ENCODE measurements around the gene SINHCAF. TPM values are rescaled to one million over a fixed set of nuclear protein-coding genes. Genes with fewer than 3 reads are reported as not detected.
"Not testable (repeated sequence)": the region's sequence is repeated elsewhere in the genome, so short reads cannot be mapped to it uniquely, and the experiment has no call there.

Gene SINHCAF
- total RNA-seq, 3 donors from 2014 or later, result 11.8 to 76.5 (median 54.7) TPM

DNA sequence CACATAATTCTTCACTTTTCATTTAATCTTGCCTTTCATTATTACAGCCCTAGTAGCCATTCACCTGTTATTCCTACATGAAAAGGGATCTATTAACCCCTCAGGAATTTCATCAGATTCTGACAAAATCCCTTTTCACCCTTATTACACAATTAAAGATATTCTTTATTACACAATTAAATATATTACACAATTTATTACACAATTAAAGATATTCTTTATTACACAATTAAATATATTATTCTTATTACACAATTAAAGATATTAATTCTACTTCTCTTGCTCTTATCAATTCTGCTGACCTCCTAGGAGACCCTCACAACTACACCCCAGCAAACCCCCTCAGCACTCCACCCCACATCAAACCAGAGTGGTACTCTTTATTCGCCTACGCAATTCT lies 77.1 kb downstream of the SINHCAF start:
- H3K36me3 ChIP-seq, result no peaks in the 10 kb centered on the region
- TF ChIP-seq, protein P1, sequence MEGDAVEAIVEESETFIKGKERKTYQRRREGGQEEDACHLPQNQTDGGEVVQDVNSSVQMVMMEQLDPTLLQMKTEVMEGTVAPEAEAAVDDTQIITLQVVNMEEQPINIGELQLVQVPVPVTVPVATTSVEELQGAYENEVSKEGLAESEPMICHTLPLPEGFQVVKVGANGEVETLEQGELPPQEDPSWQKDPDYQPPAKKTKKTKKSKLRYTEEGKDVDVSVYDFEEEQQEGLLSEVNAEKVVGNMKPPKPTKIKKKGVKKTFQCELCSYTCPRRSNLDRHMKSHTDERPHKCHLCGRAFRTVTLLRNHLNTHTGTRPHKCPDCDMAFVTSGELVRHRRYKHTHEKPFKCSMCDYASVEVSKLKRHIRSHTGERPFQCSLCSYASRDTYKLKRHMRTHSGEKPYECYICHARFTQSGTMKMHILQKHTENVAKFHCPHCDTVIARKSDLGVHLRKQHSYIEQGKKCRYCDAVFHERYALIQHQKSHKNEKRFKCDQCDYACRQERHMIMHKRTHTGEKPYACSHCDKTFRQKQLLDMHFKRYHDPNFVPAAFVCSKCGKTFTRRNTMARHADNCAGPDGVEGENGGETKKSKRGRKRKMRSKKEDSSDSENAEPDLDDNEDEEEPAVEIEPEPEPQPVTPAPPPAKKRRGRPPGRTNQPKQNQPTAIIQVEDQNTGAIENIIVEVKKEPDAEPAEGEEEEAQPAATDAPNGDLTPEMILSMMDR (IDR thresholded peaks at IDR 0.05), result no peak
- TF ChIP-seq POLR2AphosphoS5 (IDR thresholded peaks at IDR 0.05) (no peak), POLR2A (IDR thresholded peaks at IDR 0.05) (no peak)
- no peaks in the 10 kb centered on the region for H3K9me3 ChIP-seq
- no peak for DNase-seq (ENCODE audit: low spot score in 2 of 2)
- H3K4me3 ChIP-seq, result no peak overlapping the region
- intact Hi-C loops (cut with DNase I; ENCODE audit: low total_unique reads), result no loop called here
- H3K4me1 ChIP-seq, result no peaks in the 10 kb centered on the region
- no peak overlapping the region for H3K27ac ChIP-seq
- no peaks in the 10 kb centered on the region for H3K27me3 ChIP-seq

DNA sequence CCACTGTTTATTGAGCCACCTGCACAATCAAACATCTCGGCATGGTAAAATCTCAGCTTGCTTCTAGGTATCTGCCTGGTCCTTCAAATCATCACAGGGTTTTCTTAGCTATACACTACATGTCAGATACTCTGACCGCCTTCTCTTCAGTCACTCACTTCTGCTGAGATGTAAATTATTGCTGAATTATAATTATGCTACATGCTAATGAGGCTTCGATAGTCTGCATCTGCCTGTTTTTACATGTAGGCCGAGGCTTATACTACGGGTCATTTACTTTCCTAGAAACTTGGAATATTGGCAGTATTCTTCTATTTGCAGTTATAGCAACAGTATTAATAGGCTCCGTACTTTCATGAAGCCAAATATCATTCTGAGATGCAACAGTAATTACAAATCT lies 77.6 kb downstream of the SINHCAF start:
- Histone ChIP-seq H3K27ac (no peak overlapping the region), H3K36me3 (no peaks in the 10 kb centered on the region), H3K4me1 (no peaks in the 10 kb centered on the region), H3K9me3 (no peaks in the 10 kb centered on the region), H3K27me3 (no peaks in the 10 kb centered on the region), H3K4me3 (no peak overlapping the region)
- TF ChIP-seq POLR2A (IDR thresholded peaks at IDR 0.05) (no peak), POLR2AphosphoS5 (IDR thresholded peaks at IDR 0.05) (no peak)
- TF ChIP-seq, protein P1 (IDR thresholded peaks at IDR 0.05), result no peak
- intact Hi-C loops (cut with DNase I; ENCODE audit: low total_unique reads), result no loop called here
- no peak for DNase-seq (ENCODE audit: low spot score in 2 of 2)

DNA sequence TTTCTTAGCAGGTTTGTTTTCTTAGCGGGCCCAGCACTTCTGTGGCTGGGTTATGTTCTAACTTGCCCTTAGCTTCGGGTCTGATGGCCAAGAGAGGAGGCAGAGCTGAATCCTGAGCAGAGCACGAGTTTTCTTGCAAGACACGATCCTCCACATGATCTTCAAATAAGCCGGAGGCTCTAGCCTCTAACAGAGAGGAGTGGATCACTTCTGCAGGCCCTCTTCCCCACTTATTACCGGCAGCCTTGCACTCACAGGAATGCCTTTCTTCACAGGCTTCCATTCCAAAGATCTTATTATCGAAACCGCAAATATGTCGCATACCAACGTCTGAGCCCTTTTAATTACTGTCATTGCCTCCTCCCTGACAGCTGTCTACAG lies 79.5 kb downstream of the SINHCAF start:
- H3K9me3 ChIP-seq, result no peaks in the 10 kb centered on the region
- H3K36me3 ChIP-seq, result no peaks in the 10 kb centered on the region
- peak overlapping the region; percentile 65 to 84 for H3K27ac ChIP-seq
- no peaks in the 10 kb centered on the region for H3K4me1 ChIP-seq
- H3K27me3 ChIP-seq, result no peaks in the 10 kb centered on the region
- peak in 1 of 2 donors; percentile 57 for DNase-seq (ENCODE audit: low spot score in 2 of 2)
- TF ChIP-seq POLR2AphosphoS5 (IDR thresholded peaks at IDR 0.05), result no peak
- TF ChIP-seq, protein P1 (IDR thresholded peaks at IDR 0.05), result no peak
- TF ChIP-seq POLR2A (IDR thresholded peaks at IDR 0.05), result no peak
- H3K4me3 ChIP-seq, result no peak overlapping the region
- intact Hi-C loops (cut with DNase I; ENCODE audit: low total_unique reads), result no loop called here

DNA sequence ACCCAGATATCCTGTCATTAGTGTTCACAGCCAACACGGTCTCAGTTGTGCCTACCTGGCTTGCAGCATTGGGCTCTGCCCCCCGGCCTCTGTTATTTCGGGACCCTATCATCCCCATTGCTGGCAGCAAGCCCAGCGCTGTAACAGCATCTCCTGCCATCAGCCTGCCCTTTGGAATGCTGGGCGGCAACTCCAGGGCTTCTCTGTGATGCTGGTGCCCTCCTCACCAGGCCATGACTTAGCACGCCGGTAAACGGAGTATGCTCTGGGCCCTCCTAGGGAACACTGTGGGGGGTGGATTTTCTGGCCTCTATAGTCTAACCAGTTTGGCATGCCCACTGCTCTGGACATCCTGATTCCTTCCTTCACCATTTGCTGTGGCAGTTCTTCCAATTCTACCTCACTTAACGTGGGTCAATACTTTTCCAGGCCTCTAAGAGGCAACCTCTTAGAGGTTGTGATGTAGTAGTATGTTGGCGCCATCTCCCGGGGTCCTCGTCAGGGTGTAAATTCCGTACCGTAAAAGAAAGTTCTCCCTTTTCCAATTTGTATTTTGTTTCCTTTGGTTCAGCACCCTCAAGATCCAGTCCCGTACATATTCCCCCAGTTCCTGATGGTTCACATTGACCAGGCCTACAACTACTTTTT lies 80.0 kb downstream of the SINHCAF start:
- intact Hi-C loops (cut with DNase I; ENCODE audit: low total_unique reads), result no loop called here
- DNase-seq (ENCODE audit: low spot score in 2 of 2), result no peak
- Histone ChIP-seq H3K9me3 (no peaks in the 10 kb centered on the region), H3K4me3 (no peak overlapping the region), H3K4me1 (no peaks in the 10 kb centered on the region), H3K27me3 (no peaks in the 10 kb centered on the region), H3K36me3 (no peaks in the 10 kb centered on the region), H3K27ac (peak overlapping the region; percentile 65 to 84)
- TF ChIP-seq POLR2AphosphoS5 (IDR thresholded peaks at IDR 0.05) (no peak), POLR2A (IDR thresholded peaks at IDR 0.05) (no peak)
- TF ChIP-seq, protein P1 (IDR thresholded peaks at IDR 0.05), result no peak

DNA sequence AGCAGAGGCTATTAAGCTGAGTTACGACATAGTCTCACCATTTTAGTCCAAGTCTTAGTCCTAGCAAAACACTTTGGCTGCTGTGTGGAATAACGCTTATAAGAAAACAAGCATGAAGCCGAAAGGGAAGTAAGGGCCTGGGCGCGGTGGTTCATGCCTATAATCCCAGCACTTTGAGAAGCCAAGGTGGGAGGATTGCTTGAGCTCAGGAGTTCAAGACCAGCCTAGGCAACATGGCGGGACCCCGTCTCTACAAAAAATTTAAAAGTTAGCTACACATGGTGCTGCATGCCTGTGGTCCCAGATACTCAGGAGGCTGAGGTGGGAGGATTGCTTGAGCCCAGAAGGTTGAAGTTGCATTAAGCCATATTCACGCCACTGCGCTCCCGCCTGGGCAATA lies 83.5 kb downstream of the SINHCAF start:
- H3K27ac ChIP-seq; DNase-seq (ENCODE audit: low spot score in 2 of 2); H3K36me3 ChIP-seq; H3K4me3 ChIP-seq; H3K27me3 ChIP-seq; intact Hi-C loops (cut with DNase I; ENCODE audit: low total_unique reads); H3K9me3 ChIP-seq; H3K4me1 ChIP-seq: not testable (repeated sequence)

All from breast epithelium (tissue), 4 donors.